CD4-positive, alpha-beta memory T cell (primary cell): ENCODE measurements around the gene SND1. TPM values are rescaled to one million over a fixed set of nuclear protein-coding genes. Genes with fewer than 3 reads are reported as not detected.

Experiments
- CTCF ChIA-PET: fragments of 350-600 bp; sonication (Branson Sonifier 250); formaldehyde crosslinking; loops from one replicate; lab custom pipeline; 2021; ENCODE audit warnings: inconsistent platforms; ENCODE audit not compliant: partially characterized antibody; lab: Charles Lee
- POLR2A ChIA-PET: fragments of 350-600 bp; sonication (Branson Sonifier 250); formaldehyde crosslinking; loops from one replicate; lab custom pipeline; 2021; ENCODE audit not compliant: partially characterized antibody; lab: Charles Lee
- DNase-seq, 5 donors: peaks; one replicate each; pipeline versions ENCODE4 v3.0.0 to v3.0.0-alpha.2; 2020 to 2022; ENCODE audit warnings: mixed read lengths in 1 of 5
- H3K27ac ChIP-seq: one replicate; pipeline ENCODE4 v1.7.0; 2013; ENCODE audit warnings: low read depth, low read length
- H3K27me3 ChIP-seq: 2 replicates; pipeline ENCODE4 v1.7.0; 2013; ENCODE audit warnings: mild to moderate bottlenecking, low read length, moderate library complexity; ENCODE audit not compliant: insufficient read depth
- H3K36me3 ChIP-seq: 2 replicates; pipeline ENCODE4 v1.7.0; 2013; ENCODE audit warnings: mild to moderate bottlenecking, low read length, moderate library complexity; ENCODE audit not compliant: insufficient read depth
- H3K4me1 ChIP-seq: 2 replicates; pipeline ENCODE4 v1.7.0; 2013; ENCODE audit warnings: mild to moderate bottlenecking, low read length, moderate library complexity; ENCODE audit not compliant: insufficient read depth
- H3K4me3 ChIP-seq, 2 donors: one replicate each; pipeline ENCODE4 v1.7.0; 2013; ENCODE audit warnings: low read length in 2 of 2, mild to moderate bottlenecking in 1 of 2
- H3K9me3 ChIP-seq, 2 donors: one replicate each; pipeline ENCODE4 v1.7.0; 2013; ENCODE audit warnings: low read length in 2 of 2, control low read depth in 1 of 2; ENCODE audit not compliant: control insufficient read depth in 1 of 2
- H3K27ac Mint-ChIP-seq, 7 donors: one replicate each; pipeline ENCODE4 v1.8.0; 2020 to 2021; ENCODE audit warnings: mixed read lengths in 7 of 7, mild to moderate bottlenecking in 6 of 7, inconsistent platforms in 3 of 7, moderate library complexity in 3 of 7
- H3K27me3 Mint-ChIP-seq, 2 donors: one replicate each; pipeline ENCODE4 v1.8.0; 2020 to 2021; ENCODE audit warnings: mixed read lengths in 2 of 2
- H3K36me3 Mint-ChIP-seq, 2 donors: one replicate each; pipeline ENCODE4 v1.8.0; 2020 to 2021; ENCODE audit warnings: mixed read lengths in 2 of 2, inconsistent platforms in 1 of 2, mild to moderate bottlenecking in 1 of 2
- H3K4me1 Mint-ChIP-seq, 4 donors: one replicate each; pipeline ENCODE4 v1.8.0; 2020 to 2021; ENCODE audit warnings: mixed read lengths in 4 of 4, mild to moderate bottlenecking in 1 of 4
- H3K4me3 Mint-ChIP-seq, 8 donors: one replicate each; pipeline ENCODE4 v1.8.0; 2020 to 2021; ENCODE audit warnings: mixed read lengths in 8 of 8, mild to moderate bottlenecking in 7 of 8, moderate library complexity in 6 of 8, inconsistent platforms in 3 of 8
- H3K9me3 Mint-ChIP-seq, 8 donors: one replicate each; pipeline ENCODE4 v1.8.0; 2020 to 2021; ENCODE audit warnings: mixed read lengths in 8 of 8, mild to moderate bottlenecking in 5 of 8, inconsistent platforms in 3 of 8, moderate library complexity in 1 of 8
- intact Hi-C: fragments of 100-400 bp; cut with micrococcal nuclease; formaldehyde crosslinking; loops from one replicate; pipeline ENCODE4 v1.15.1; 2023
- polyA plus RNA-seq, 2 donors: library from polyadenylated mRNA; unstranded; fragments of 300-500 nt; fragmentation: Illumina TruSeq; gene quantifications; one replicate each; pipeline ENCODE4 v1.2.3, GENCODE V29; 2021
- total RNA-seq, 2 experiments: library from RNA; stranded (reverse); gene quantifications; one replicate each; pipeline ENCODE4 v1.2.3, GENCODE V29; 2021

The SND1 gene
- total and polyA plus RNA-seq, 4 experiments from 2014 or later: 119 to 223 (median 171) TPM

GRCh38 chr7:127968547-127968946, 316.6 kb downstream of the SND1 start:
- Mint-ChIP-seq H3K4me1 (peaks cover 0 to 7% (median 1%) of the 10 kb centered on the region in 4 donors), H3K4me3 (no peak overlapping the region), H3K36me3 (peaks cover 11 to 25% of the 10 kb centered on the region in 2 donors), H3K27me3 (no peaks in the 10 kb centered on the region), H3K27ac (peak overlapping the region in 1 of 7 donors; percentile 53), H3K9me3 (peaks cover 0 to under 1% (median 0%) of the 10 kb centered on the region in 8 donors)
- no peaks in the 10 kb centered on the region for H3K27me3 ChIP-seq
- ChIA-PET CTCF (no interaction called here), POLR2A (no interaction called here)
- DNase-seq: no peak
- no peak overlapping the region for H3K4me3 ChIP-seq
- H3K4me1 ChIP-seq: no peaks in the 10 kb centered on the region
- intact Hi-C loops: no loop called here
- no peaks in the 10 kb centered on the region for H3K36me3 ChIP-seq
- no peak overlapping the region for H3K27ac ChIP-seq
- H3K9me3 ChIP-seq: no peaks in the 10 kb centered on the region

- Histone ChIP-seq H3K4me1 (no peaks in the 10 kb centered on the region), H3K4me3 (no peak overlapping the region), H3K36me3 (peaks cover 4% of the 10 kb centered on the region), H3K27me3 (no peaks in the 10 kb centered on the region), H3K27ac (no peak overlapping the region), H3K9me3 (peaks cover 0 to 5% of the 10 kb centered on the region in 2 donors)
- POLR2A ChIA-PET: no interaction called here
- no peak overlapping the region for H3K4me3 Mint-ChIP-seq
- H3K27me3 Mint-ChIP-seq: no peaks in the 10 kb centered on the region
- H3K36me3 Mint-ChIP-seq: peaks cover 41 to 67% of the 10 kb centered on the region in 2 donors
- peaks cover 4 to 23% (median 15%) of the 10 kb centered on the region in 8 donors for H3K9me3 Mint-ChIP-seq
- CTCF ChIA-PET: no interaction called here
- intact Hi-C loops: no loop called here
- DNase-seq: no peak
- H3K27ac Mint-ChIP-seq: no peak overlapping the region
- peaks cover 0 to 14% (median 6%) of the 10 kb centered on the region in 4 donors for H3K4me1 Mint-ChIP-seq
Measured at GRCh38 chr7:127973832-127974231, 321.8 kb downstream of the SND1 start.

GRCh38 chr7:127974446-127975035, 322.5 kb downstream of the SND1 start:
- intact Hi-C loops: no loop called here
- Histone ChIP-seq H3K27me3 (no peaks in the 10 kb centered on the region), H3K36me3 (peaks cover 4% of the 10 kb centered on the region), H3K4me3 (no peak overlapping the region), H3K27ac (no peak overlapping the region), H3K9me3 (peaks cover 0 to 5% of the 10 kb centered on the region in 2 donors), H3K4me1 (no peaks in the 10 kb centered on the region)
- peaks cover 48 to 74% of the 10 kb centered on the region in 2 donors for H3K36me3 Mint-ChIP-seq
- no peak overlapping the region for H3K27ac Mint-ChIP-seq
- H3K4me1 Mint-ChIP-seq: peaks cover 6 to 20% (median 10%) of the 10 kb centered on the region in 4 donors
- DNase-seq: no peak
- ChIA-PET CTCF (no interaction called here), POLR2A (no interaction called here)
- no peaks in the 10 kb centered on the region for H3K27me3 Mint-ChIP-seq
- H3K9me3 Mint-ChIP-seq: peaks cover 6 to 30% (median 22%) of the 10 kb centered on the region in 8 donors
- H3K4me3 Mint-ChIP-seq: no peak overlapping the region

- Histone ChIP-seq H3K4me1 (no peaks in the 10 kb centered on the region), H3K36me3 (peaks cover 4% of the 10 kb centered on the region), H3K4me3 (no peak overlapping the region), H3K27me3 (no peaks in the 10 kb centered on the region), H3K9me3 (peaks cover 0 to 5% of the 10 kb centered on the region in 2 donors), H3K27ac (no peak overlapping the region)
- H3K4me1 Mint-ChIP-seq: peaks cover 6 to 20% (median 12%) of the 10 kb centered on the region in 4 donors
- no peak overlapping the region for H3K27ac Mint-ChIP-seq
- intact Hi-C loops: no loop called here
- peaks cover 6 to 31% (median 23%) of the 10 kb centered on the region in 8 donors for H3K9me3 Mint-ChIP-seq
- no peak overlapping the region for H3K4me3 Mint-ChIP-seq
- H3K27me3 Mint-ChIP-seq: no peaks in the 10 kb centered on the region
- DNase-seq: no peak
- CTCF ChIA-PET: no interaction called here
- H3K36me3 Mint-ChIP-seq: peaks cover 49 to 73% of the 10 kb centered on the region in 2 donors
- POLR2A ChIA-PET: no interaction called here
Measured at GRCh38 chr7:127976056-127976737, 324.2 kb downstream of the SND1 start.

GRCh38 chr7:127976738-127977120, 324.7 kb downstream of the SND1 start:
- H3K27ac ChIP-seq: no peak overlapping the region
- peaks cover 6 to 31% (median 23%) of the 10 kb centered on the region in 8 donors for H3K9me3 Mint-ChIP-seq
- H3K4me3 Mint-ChIP-seq: no peak overlapping the region
- H3K4me1 Mint-ChIP-seq: peaks cover 9 to 22% (median 15%) of the 10 kb centered on the region in 4 donors
- H3K27ac Mint-ChIP-seq: peak overlapping the region in 1 of 7 donors; percentile 35
- no peaks in the 10 kb centered on the region for H3K4me1 ChIP-seq
- H3K4me3 ChIP-seq: no peak overlapping the region
- CTCF ChIA-PET: no interaction called here
- no peaks in the 10 kb centered on the region for H3K27me3 ChIP-seq
- POLR2A ChIA-PET: no interaction called here
- no peaks in the 10 kb centered on the region for H3K27me3 Mint-ChIP-seq
- peaks cover 46 to 69% of the 10 kb centered on the region in 2 donors for H3K36me3 Mint-ChIP-seq
- intact Hi-C loops: no loop called here
- peaks cover 0 to 5% of the 10 kb centered on the region in 2 donors for H3K9me3 ChIP-seq
- H3K36me3 ChIP-seq: peaks cover 4% of the 10 kb centered on the region
- DNase-seq: no peak

GRCh38 chr7:127978421-127978820, 326.4 kb downstream of the SND1 start:
- POLR2A ChIA-PET: no interaction called here
- peaks cover 15 to 24% (median 19%) of the 10 kb centered on the region in 4 donors for H3K4me1 Mint-ChIP-seq
- Histone ChIP-seq H3K27me3 (no peaks in the 10 kb centered on the region), H3K9me3 (peaks cover 0 to 5% of the 10 kb centered on the region in 2 donors), H3K36me3 (peaks cover 4% of the 10 kb centered on the region), H3K4me3 (no peak overlapping the region), H3K27ac (no peak overlapping the region), H3K4me1 (no peaks in the 10 kb centered on the region)
- H3K4me3 Mint-ChIP-seq: no peak overlapping the region
- no peak for DNase-seq
- CTCF ChIA-PET: no interaction called here
- intact Hi-C loops: no loop called here
- H3K9me3 Mint-ChIP-seq: peaks cover 6 to 31% (median 23%) of the 10 kb centered on the region in 8 donors
- no peak overlapping the region for H3K27ac Mint-ChIP-seq
- peaks cover 40 to 64% of the 10 kb centered on the region in 2 donors for H3K36me3 Mint-ChIP-seq
- no peaks in the 10 kb centered on the region for H3K27me3 Mint-ChIP-seq

GRCh38 chr7:127979113-127979727, 327.2 kb downstream of the SND1 start:
- Mint-ChIP-seq H3K4me1 (peaks cover 17 to 25% (median 22%) of the 10 kb centered on the region in 4 donors), H3K27ac (peak overlapping the region in 1 of 7 donors; percentile 11), H3K4me3 (no peak overlapping the region), H3K27me3 (no peaks in the 10 kb centered on the region), H3K36me3 (peaks cover 40 to 60% of the 10 kb centered on the region in 2 donors), H3K9me3 (peaks cover 6 to 31% (median 23%) of the 10 kb centered on the region in 8 donors)
- CTCF ChIA-PET: interaction anchor here (0.8 kb wide), 1 partner anchor 230 kb away, joined by 4 read pairs; no protein-coding TSS in a partner anchor
- peaks cover 0 to 5% of the 10 kb centered on the region in 2 donors for H3K9me3 ChIP-seq
- H3K27me3 ChIP-seq: no peaks in the 10 kb centered on the region
- H3K4me1 ChIP-seq: no peaks in the 10 kb centered on the region
- peaks cover 4% of the 10 kb centered on the region for H3K36me3 ChIP-seq
- H3K27ac ChIP-seq: no peak overlapping the region
- H3K4me3 ChIP-seq: no peak overlapping the region
- DNase-seq: no peak
- POLR2A ChIA-PET: no interaction called here
- intact Hi-C loops: no loop called here
